AG08396 (cell line): Measurements from ENCODE around the gene RUBCN.
"Not testable (repeated sequence)": the region's sequence is repeated elsewhere in the genome, so short reads cannot be mapped to it uniquely, and the experiment has no call there.

Experiments used
- DNase-seq: peaks from one replicate; pipeline ENCODE4 v3.0.0; 2012; ENCODE audit warnings: low spot score, mixed read lengths

Gene RUBCN

GRCh38 chr3:197657541-197658292, 79.0 kb downstream of the RUBCN start:
- DNase-seq, result not testable (repeated sequence)

- DNase-seq, result not testable (repeated sequence)
Measured at GRCh38 chr3:197656960-197657359, 79.7 kb downstream of the RUBCN start.

GRCh38 chr3:197656129-197656528, 80.6 kb downstream of the RUBCN start:
- DNase-seq, result not testable (repeated sequence)

GRCh38 chr3:197654998-197655330, 81.7 kb downstream of the RUBCN start:
- not testable (repeated sequence) for DNase-seq

GRCh38 chr3:197654090-197654997, 82.4 kb downstream of the RUBCN start:
- not testable (repeated sequence) for DNase-seq

- not testable (repeated sequence) for DNase-seq
Measured at GRCh38 chr3:197652860-197653259, 83.8 kb downstream of the RUBCN start.

- not testable (repeated sequence) for DNase-seq
Measured at GRCh38 chr3:197647649-197648048, 89.1 kb downstream of the RUBCN start.

GRCh38 chr3:197647191-197647590, 89.5 kb downstream of the RUBCN start:
- not testable (repeated sequence) for DNase-seq

GRCh38 chr3:197646294-197646693, 90.4 kb downstream of the RUBCN start:
- DNase-seq, result not testable (repeated sequence)

- DNase-seq, result not testable (repeated sequence)
Measured at GRCh38 chr3:197637556-197637955, 99.1 kb downstream of the RUBCN start.

- DNase-seq, result not testable (repeated sequence)
Measured at GRCh38 chr3:197631989-197632388, 104.7 kb downstream of the RUBCN start.

GRCh38 chr3:197630766-197631165, 105.9 kb downstream of the RUBCN start:
- not testable (repeated sequence) for DNase-seq

GRCh38 chr3:197629286-197629685, 107.4 kb downstream of the RUBCN start:
- DNase-seq, result not testable (repeated sequence)

GRCh38 chr3:197627772-197628523, 108.8 kb downstream of the RUBCN start:
- peak; percentile 95 for DNase-seq

- not testable (repeated sequence) for DNase-seq
Measured at GRCh38 chr3:197627158-197627771, 109.4 kb downstream of the RUBCN start.

- DNase-seq, result not testable (repeated sequence)
Measured at GRCh38 chr3:197626404-197627157, 110.1 kb downstream of the RUBCN start.

GRCh38 chr3:197621478-197621877, 115.2 kb downstream of the RUBCN start:
- DNase-seq, result not testable (repeated sequence)
